ENCODE results near the gene AUTS2.

GRCh38 chr7:70480927-70481569, 882.8 kb downstream of the AUTS2 start:
- no peak for TF ChIP-seq POLR2AphosphoS5 (IDR thresholded peaks at IDR 0.05)
- no peak for TF ChIP-seq CTCF (IDR thresholded peaks at IDR 0.05 in 8 of 11, conservative IDR thresholded peaks at IDR 0.05 in 3 of 11)

Measured in spleen (tissue), 7 donors.